Left hindlimb (tissue), 1 donor: ENCODE data around the gene COA1.
"Not testable (repeated sequence)": the region's sequence is repeated elsewhere in the genome, so short reads cannot be mapped to it uniquely, and the experiment has no call there.

Source experiments
- DNase-seq: peaks from one replicate; pipeline ENCODE4 v3.0.0-alpha.2; 2018

COA1 gene

DNA sequence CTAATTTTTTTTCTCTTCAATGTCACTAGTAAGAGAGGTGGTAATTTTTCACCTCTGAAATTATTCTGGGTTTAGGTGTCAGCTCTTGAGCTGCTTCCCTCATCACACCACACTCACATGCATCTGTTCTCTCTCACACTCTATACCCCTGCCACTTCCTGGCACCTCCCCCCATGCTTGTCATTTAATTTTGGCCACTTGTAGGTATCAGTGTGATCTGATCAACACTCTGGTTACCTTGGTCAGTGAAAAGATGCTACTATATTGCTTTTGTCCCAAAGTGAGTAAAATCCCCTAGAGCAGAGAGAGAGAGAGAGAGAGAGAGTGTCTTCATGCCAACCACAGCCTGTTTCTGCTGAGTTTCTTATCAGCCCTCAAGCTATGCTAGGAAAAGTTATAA, 103.9 kb downstream of the COA1 start:
- no peak for DNase-seq

DNA sequence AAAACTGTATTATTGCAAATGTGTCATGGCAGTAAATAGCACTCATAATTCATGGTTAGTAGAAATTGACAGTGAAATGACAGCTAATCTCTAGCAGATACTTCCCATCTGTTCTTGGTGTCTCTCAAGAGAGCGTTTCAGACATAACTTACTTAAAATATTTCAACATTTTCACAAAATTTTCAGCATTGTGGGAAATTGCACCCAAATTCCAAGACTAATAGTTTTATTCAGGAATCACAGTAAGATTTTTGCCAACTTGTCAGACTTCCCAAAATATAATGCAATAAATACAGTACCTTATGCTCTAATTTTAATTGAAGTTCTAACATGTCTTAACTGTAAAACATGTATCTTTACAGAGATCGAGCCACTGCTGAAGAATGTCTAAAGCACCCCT, 105.2 kb downstream of the COA1 start:
- no peak for DNase-seq

DNA sequence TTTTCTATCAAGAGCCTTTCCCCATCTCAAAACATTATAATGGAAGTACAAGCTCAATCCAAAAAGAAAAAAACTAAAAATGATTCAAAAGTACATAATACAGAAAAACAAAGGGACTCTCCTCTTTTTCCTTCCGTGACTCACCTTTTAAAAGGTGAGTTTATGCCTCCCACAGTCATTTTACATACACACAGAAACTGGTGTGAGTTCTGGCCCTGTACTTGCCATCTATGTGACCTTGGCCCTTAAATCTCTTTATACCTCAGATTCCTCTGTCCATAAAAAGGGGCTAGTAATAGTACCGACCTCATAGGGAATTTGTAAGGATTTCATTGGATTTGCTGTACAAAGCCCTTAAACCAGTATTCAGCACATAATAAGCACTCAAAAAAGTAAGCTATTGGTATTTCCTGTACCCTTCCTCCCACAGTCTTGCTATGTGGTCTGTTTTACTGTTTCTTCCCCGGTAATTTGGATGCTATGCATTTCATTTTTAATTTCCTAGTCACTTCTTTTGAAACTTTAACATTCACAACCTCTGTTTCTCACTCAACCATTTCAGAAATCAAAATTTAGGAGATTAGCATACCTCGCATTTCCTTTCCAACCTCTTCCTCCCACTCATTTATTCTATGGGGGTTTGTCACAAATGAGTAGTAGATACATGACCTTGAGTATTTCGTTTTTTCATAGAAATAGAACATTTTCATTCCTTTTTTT, 107.4 kb downstream of the COA1 start:
- DNase-seq = no peak

DNA sequence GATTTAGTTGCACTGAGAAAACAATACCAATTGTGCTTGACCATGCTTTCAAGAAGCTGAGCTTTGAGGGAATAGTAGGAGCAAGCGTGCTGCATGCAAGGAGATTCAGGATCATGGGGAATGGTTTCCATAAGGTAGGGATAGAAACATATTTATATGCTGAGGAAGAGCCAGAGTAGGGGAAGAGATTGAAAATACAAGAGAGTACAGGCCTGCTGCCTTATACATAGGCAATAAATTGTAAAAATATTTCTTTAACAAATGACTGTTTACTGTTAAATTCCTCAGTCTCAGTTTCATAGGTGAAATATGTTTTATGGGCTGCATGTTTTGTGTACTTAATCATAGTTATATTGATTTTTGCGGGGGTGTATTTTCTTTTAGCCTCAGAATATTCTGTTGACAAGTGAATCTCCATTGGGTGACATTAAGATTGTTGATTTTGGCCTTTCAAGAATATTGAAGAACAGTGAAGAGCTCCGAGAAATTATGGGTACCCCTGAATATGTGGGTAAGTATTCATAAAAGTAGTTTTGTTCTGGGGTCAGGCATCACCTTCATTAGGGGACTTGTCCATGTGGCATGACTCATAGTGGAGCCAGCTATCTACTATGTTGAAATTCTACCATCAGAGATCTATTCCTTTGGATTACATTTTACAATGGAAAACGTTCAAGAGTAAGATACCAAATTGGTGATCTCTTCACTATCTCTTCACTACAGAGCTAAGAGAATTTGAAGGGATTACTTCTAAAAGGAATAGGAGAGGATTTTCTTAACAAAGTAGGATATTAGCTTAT, 109.9 kb downstream of the COA1 start:
- DNase-seq = no peak

DNA sequence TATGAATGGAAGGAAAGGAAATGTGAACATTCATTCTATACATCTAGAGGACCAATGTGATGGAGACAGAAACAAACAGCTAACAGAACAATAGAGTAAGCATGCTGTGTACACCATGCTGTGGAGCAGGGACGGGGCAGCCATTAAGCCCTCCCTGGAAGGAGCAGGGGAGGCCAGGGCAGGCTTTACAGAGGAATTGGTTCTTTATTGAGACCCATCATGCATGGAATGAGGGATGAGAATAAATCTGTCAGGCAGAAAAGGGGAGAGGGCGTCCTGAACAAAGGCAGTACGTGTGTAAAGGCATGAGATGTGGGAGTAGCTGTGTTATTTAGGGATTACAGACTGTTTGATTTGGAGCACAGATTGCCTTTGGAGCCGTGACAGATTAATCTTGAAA, 111.2 kb downstream of the COA1 start:
- no peak for DNase-seq

DNA sequence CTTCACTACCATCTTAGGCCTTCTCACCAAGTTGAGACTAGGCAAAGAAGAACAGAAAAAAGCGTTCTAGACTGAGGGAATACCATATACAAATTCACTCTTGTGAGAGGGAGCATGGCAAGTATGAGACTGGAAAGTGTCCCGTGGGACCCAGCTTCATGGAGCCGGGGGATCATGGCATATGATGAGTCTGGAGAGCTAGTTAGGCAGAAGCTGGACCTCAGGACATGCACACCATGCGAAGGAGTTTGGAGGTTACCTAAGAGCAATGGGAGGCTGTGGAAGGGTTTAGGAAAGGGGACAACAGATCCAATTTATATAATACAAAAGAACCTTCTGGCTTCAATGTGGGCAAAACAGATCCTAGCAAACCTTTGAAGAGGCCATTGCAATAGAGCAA, 112.3 kb downstream of the COA1 start:
- DNase-seq = no peak

DNA sequence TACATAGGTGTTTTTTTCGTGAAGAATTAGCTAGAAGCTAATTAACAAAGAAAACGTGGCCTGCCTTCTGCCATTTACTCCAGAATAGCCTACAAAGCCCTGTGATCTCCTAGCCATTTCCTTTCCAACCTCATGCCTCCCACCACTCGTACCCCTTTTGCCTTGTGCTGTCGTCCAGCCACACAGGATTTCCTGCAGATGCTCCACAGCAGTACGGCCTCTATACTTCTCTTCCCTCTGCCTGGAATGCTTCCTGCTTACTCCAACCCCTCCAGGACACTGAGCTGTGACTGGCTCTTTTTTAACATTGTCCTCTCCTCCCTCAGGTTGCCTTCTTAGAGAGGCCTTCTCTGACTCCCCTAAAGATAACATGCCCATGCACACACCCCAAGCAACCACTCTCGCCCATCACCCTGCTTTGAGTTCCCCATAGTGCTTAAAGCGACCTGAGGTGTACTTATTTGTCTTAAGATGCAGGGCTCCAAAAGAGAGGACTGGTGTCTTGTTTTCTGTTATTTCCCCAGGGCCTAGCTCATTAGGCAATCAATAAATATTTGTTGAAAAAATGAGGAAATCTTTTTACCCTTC, 113.7 kb downstream of the COA1 start:
- DNase-seq = no peak

DNA sequence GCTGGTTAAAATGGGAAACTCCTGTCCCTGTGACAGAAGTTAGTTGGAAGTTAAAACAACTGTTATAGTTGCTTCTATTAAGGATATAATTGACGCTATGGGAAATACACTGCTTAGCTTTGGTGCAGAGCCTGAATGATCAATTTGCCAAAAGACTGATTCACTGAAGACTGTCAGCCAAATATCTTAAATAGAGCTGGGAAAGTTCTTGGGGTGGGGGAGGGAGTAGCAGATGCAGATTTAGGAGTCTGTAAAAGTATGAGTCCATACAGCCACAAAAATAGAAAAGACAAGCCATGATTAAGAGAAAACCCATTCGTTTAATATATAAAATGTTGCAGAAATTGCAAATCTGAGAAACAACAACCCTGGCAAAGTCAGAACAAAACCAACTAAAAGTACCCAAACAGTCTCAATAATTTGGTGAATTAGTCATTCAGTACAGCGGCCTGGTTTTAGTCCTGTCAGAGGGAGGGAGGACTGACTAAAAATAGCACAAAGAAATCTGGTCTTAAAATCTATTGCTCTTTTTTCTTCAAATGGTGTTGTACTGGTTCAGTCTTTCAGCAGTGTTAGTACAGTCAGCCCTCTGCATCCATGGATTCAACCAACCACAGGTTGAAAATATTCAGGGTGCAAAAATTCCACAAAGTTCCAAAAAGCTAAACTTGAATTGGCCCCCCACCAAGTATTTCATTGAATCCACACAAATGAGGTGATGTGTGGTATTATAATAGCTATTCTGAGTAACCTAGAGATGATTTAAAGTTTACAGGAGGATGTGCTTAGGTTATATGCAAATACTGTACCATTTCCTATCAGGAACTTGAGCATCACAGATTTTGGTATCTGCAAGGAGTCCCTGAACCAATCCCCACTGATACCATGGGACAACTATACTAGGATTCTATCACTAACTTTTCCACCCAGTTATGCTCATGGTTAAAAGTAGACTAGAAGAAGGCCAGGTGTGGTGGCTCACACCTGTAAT, 116.4 kb downstream of the COA1 start:
- DNase-seq = no peak

DNA sequence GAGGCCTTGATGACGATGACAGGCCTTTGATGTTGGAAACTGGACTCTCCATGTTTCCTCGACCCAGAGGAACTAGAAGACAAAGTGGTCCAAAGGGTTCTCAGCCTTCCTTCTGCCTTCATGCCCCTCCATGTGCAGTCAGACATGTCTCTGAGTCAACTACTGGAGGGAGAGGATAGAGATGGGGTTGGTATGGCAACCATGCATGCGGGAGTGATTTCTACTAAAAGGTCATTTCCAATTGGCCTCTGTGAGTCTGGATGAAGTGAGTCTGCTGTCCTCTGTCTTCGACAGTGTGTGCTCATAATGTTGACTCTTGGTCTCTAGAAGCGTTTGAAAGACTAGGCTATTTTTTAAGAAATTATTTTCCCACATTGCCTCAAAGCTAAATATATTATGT, 117.2 kb downstream of the COA1 start:
- DNase-seq = no peak

DNA sequence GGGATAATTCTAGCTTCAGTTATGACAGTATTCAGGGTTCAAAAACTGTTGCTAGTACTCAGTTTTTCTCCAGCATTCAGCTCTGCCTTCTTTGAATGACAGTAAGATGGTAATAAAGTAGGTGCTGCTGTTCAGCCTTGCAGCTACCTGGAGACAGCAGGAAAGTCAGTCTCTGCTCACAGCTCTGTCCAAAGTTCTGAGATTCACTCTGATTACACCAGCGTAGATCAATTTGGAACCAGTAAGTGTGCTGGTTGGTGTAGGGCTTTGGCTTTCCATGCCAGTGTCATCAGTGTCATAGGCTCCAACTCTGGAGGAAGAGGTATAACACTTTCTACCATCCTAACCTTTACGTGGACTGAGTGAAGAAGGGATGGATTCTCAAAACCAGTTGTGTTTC, 120.2 kb downstream of the COA1 start:
- DNase-seq = no peak

DNA sequence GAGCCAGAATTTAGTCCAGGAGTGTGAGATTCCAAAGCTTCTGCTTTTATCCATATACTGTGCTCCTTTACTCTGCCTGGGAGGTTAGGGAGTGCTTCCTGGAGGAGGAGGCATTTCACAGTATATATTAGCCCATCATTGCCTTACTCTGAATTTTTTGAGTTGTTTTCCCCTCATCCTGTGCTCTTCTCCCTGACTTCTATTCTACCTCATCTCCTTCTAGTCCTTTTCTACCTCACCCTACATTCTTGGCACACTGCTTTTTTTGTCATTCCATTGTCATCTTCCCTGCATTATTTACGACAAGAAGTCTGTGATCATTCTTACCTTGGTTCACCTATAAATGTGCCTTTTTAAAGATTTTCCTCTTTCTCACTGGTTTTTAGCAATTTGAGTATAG, 125.1 kb downstream of the COA1 start:
- no peak for DNase-seq

DNA sequence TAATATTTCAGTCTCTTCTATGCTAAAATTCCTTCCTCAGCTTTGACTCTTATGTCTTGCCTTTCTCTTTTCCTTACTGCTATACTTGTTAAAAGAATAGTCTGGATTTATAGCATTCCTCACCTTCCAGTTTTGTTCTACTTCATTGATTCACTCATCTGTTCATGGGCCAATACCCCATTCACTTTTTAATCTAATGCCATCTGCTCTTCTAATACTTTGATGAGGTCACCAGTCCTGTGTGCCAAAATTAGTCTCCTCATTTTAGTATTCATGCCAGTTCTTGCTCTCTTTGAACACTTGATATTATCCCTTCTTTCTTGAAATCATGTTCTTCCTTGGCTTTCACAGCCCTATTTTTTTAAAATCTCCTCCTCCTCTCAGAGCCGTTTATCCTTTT, 127.1 kb downstream of the COA1 start:
- no peak for DNase-seq

DNA sequence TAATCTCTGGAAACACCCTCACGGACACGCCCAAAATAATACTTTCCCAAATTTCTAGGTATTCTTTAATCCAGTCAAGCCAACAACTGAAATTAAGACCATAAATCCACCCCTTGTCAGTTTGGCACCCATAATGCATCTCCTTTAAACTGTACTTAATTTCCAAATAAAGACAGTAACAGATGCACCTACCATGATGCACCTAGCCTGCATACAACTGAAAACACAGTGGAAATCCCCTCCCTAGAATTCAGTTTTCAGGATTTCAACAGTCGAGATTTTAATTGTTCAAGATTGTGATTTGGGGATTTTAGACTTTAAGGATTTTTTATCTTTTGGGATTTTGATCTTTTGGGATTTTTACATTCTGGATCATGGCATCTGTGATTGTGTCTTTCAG, 129.3 kb downstream of the COA1 start:
- no peak for DNase-seq

DNA sequence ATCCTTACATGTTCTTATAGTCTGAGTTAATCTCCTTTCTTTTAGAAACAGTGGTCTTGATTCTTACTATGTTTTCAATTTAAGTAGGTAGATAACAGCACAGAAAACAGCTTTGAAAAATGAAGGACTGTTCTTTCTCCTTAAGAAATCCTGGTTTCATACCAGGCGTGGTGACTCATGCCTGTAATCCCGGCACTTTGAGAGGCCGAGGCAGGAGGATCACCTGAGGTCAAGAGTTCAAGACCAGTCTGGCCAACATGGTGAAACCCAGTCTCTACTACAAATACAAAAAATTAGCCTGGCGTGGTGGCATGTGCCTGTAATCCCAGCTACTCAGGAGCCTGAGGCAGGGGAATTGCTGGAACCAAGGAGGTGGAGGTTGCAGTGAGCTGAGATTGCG, 132.9 kb downstream of the COA1 start:
- DNase-seq = not testable (repeated sequence)

DNA sequence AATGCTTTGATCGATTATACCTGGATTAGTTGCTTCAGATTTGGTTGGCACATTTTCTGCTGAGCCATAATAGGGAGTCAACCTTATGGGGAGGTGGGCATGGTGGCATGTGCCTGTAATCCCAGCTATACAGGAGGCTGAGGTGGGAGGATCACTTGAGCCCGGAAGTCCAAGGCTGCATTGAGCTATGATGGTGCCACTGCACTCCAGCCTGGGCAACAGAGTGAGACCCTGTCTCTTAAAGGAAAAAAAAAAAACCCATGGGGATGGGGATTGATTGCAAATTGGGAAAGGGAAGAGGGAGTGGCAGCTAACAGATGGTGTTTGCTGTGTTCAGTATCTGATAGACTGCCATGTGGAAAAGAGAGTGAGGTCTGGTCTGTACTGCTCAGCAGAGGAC, 135.3 kb downstream of the COA1 start:
- no peak for DNase-seq

DNA sequence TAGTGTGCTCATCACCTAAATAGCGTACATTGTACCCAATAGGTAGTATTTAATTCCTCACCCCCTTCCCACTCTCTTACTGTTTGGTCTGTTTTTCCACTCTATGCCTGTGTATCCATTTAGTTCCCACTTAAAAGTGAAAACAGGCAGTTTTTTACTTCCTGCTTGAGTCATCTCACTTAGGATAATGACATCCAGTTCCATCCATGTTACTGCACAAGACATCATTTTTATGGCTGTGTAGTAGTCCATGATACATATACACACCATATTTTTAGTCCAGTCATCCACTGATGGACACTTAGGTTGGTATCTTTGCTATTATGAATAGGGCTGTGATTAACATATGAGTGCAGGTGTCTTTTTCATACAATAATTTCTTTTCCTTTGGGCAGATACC, 136.3 kb downstream of the COA1 start:
- DNase-seq = no peak

DNA sequence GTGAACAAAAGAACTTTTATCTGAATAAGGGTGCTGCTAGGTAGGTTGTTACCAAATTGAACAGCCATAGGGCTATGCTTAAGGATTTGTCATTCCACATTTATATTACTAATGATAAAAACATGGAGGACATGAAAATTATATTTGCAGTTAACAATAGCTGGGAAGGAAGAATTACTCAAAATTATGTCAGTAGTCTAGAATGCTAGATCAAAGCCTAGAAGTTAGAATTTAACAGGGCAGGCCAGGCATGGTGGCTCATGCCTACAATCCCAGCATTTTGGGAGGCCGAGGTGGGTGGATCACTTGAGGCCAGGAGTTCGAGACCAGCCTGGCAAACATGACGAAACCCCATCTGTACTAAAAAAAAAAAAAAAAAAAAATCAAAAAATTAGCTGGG, 137.0 kb downstream of the COA1 start:
- DNase-seq = no peak

DNA sequence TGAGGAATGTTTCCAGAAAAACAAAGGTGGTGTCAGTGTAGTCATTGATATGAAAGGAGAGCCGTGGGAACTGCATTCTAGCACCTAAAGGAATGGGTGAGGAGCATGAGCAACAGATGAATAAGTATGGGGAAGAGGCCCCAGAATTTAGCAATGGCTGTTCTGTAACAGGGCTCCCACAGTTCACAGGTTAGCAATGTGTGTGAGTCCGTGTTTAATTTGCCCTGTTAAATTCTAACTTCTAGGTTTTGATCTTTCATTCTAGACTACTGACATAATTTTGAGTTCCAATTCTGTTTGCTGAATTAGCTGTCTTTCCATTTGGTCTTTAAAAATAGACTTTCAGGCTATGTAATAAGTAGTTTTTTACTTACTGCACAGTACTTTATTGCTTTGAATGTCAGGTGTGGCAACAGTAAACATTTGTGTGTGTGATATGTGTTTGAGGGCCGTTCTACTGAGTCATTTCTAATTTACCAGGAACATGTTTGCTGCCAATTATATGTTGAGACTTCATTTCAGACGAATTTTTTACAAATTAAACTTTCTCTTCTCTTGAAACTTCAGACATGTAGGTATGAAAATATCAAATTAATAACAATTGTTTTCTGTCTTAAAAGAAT, 137.7 kb downstream of the COA1 start:
- DNase-seq = no peak

DNA sequence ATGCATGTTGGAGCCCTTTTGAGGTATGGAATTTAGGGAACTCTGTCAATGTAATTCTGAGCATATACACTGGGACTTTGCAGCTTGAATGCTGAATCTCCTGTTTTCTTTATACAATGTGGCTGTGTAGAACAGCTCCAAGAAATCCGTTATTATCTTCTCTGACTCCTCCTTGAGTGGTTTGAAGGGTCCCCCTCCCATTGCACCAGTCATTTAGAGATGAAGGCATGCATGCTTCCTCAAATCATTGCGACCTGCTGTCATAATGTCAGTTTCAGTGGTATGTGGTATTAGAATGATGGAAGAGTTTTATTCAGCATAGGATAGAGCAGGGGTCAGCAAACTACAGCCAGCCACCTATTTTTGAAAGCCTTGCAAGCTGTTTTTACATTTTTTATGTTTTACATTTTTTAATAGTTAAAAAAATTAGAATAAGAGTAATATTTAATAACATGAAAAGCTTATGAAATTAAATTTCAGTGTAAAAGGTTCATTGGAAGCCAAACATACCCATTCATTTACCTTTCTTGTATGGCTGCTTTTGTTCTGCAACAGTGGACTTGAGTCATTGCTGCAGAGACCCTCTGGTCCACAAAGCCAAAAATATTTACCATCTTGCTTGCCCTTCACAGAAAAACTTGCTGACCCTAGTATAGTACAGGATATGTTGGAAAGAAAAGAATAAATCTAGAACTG, 138.3 kb downstream of the COA1 start:
- no peak for DNase-seq

DNA sequence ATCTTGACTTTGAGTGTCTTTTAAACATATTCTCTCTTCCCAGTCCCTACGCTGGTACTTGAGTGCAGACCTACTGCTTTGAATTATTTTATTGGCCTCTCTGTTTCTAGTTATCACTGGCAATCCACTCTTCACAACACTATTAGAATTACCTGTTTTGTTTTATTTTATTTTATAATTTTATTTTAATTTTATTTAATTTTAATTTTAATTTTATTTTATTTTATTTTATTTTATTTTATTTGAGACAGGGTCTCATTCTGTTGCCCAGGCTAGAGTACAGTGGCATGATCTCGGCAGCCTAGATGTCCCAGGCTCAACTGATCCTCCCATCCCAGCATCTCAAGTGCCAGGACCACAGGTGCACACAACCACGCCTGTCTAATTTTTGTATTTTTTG, 139.6 kb downstream of the COA1 start:
- DNase-seq = no peak
